ENCODE data around the gene FAM118B.

GRCh38 chr11:126224647-126225294 is 13.2 kb downstream of the FAM118B start:
- TF ChIP-seq TCF7L2 (IDR thresholded peaks at IDR 0.05; ENCODE audit: low read depth, low read length) = no peak
- no peak for TF ChIP-seq CTCF (IDR thresholded peaks at IDR 0.05)
- TF ChIP-seq POLR2AphosphoS5 (IDR thresholded peaks at IDR 0.05; ENCODE audit: low read depth, low read length) = no peak

All from Panc1 (cell line).